ENCODE results near the gene ADCY1.

Gene ADCY1

GRCh38 chr7:45695249-45695995 is 121.3 kb downstream of the ADCY1 start:
- DNase-seq (ENCODE audit: low read depth in 2 of 2): no peak

GRCh38 chr7:45696476-45696875 is 122.3 kb downstream of the ADCY1 start:
- no peak for DNase-seq (ENCODE audit: low read depth in 2 of 2)

GRCh38 chr7:45697576-45698136 is 123.5 kb downstream of the ADCY1 start:
- no peak for DNase-seq (ENCODE audit: low read depth in 2 of 2)

- DNase-seq (ENCODE audit: low read depth in 2 of 2): no peak
Measured at GRCh38 chr7:45698303-45699014, 124.3 kb downstream of the ADCY1 start.

GRCh38 chr7:45699015-45699309 is 124.8 kb downstream of the ADCY1 start:
- no peak for DNase-seq (ENCODE audit: low read depth in 2 of 2)

- no peak for DNase-seq (ENCODE audit: low read depth in 2 of 2)
Measured at GRCh38 chr7:45699726-45700390, 125.7 kb downstream of the ADCY1 start.

GRCh38 chr7:45700556-45700955 is 126.4 kb downstream of the ADCY1 start:
- DNase-seq (ENCODE audit: low read depth in 2 of 2): no peak

GRCh38 chr7:45701701-45702510 is 127.7 kb downstream of the ADCY1 start:
- no peak for DNase-seq (ENCODE audit: low read depth in 2 of 2)

- no peak for DNase-seq (ENCODE audit: low read depth in 2 of 2)
Measured at GRCh38 chr7:45702751-45703150, 128.6 kb downstream of the ADCY1 start.

- no peak for DNase-seq (ENCODE audit: low read depth in 2 of 2)
Measured at GRCh38 chr7:45703373-45703821, 129.2 kb downstream of the ADCY1 start.

- no peak for DNase-seq (ENCODE audit: low read depth in 2 of 2)
Measured at GRCh38 chr7:45703911-45704682, 129.9 kb downstream of the ADCY1 start.

- no peak for DNase-seq (ENCODE audit: low read depth in 2 of 2)
Measured at GRCh38 chr7:45704683-45705016, 130.5 kb downstream of the ADCY1 start.

- no peak for DNase-seq (ENCODE audit: low read depth in 2 of 2)
Measured at GRCh38 chr7:45708046-45708950, 134.1 kb downstream of the ADCY1 start.

- no peak for DNase-seq (ENCODE audit: low read depth in 2 of 2)
Measured at GRCh38 chr7:45709168-45710042, 135.2 kb downstream of the ADCY1 start.

GRCh38 chr7:45710271-45711160 is 136.3 kb downstream of the ADCY1 start:
- DNase-seq (ENCODE audit: low read depth in 2 of 2): no peak

GRCh38 chr7:45711161-45711490 is 137.0 kb downstream of the ADCY1 start:
- DNase-seq (ENCODE audit: low read depth in 2 of 2): no peak

- no peak for DNase-seq (ENCODE audit: low read depth in 2 of 2)
Measured at GRCh38 chr7:45712057-45712689, 138.0 kb downstream of the ADCY1 start.

Measured in stimulated activated CD8-positive, alpha-beta memory T cell treated with anti-CD3 and anti-CD28 coated beads, Interleukin-2, amount 100 ng/mL, for 48 hours (primary cell).